B cell (primary cell): ENCODE results near the gene UHRF1. TPM values are rescaled to one million over a fixed set of nuclear protein-coding genes. Genes with fewer than 3 reads are reported as not detected.

Experiments used
- ATAC-seq: fragments of 200-7000 bp; cut with Tn5 transposase; one replicate; pipeline ENCODE4 v1.10.0; 2021; ENCODE audit warnings: low read depth, mild to moderate bottlenecking, moderate number of reproducible peaks, moderate library complexity
- CTCF ChIA-PET: fragments of 350-600 bp; sonication (Branson Sonifier 250); formaldehyde crosslinking; loops from one replicate; lab custom pipeline; 2021; ENCODE audit warnings: antibody characterized with exemption, inconsistent platforms; lab: Charles Lee
- POLR2A ChIA-PET: fragments of 350-600 bp; sonication (Branson Sonifier 250); formaldehyde crosslinking; loops from one replicate; lab custom pipeline; 2021; ENCODE audit warnings: antibody characterized with exemption; lab: Charles Lee
- DNase-seq: peaks from one replicate; pipeline ENCODE4 v3.0.0; 2013
- H2AFZ ChIP-seq: 2 replicates; pipeline ENCODE4 v1.6.1; 2012; ENCODE audit warnings: mild to moderate bottlenecking, low read depth, low read length; ENCODE audit not compliant: insufficient read depth, poor library complexity, severe bottlenecking
- H3K27ac ChIP-seq, 2 donors: 1 replicate in 1 of 2; 2 replicates in 1 of 2; pipeline ENCODE4 v1.5.1; 2012 to 2013; ENCODE audit warnings: low read length in 2 of 2, mild to moderate bottlenecking in 2 of 2, moderate library complexity in 1 of 2
- H3K27me3 ChIP-seq, 4 experiments: fragments of 200-600 bp in 1 of 4; sonication (generic) in 1 of 4; replicated peaks in 1 of 4; 1 replicate in 2 of 4; 2 replicates in 2 of 4; pipeline versions ENCODE4 v1.6.1 to v1.7.0; 2013 to 2016; ENCODE audit warnings: low read length in 3 of 4, mild to moderate bottlenecking in 2 of 4, mixed read lengths in 1 of 4, moderate library complexity in 1 of 4; ENCODE audit not compliant: insufficient read depth in 4 of 4, control insufficient read depth in 3 of 4; ENCODE audit errors: control extremely low read depth in 1 of 4
- H3K36me3 ChIP-seq, 2 experiments: replicated peaks in 1 of 2; 1 replicate in 1 of 2; 2 replicates in 1 of 2; pipeline versions ENCODE4 v1.6.1 to v1.7.1; 2013; ENCODE audit warnings: low read length in 1 of 2; ENCODE audit not compliant: insufficient read depth in 2 of 2, control insufficient read depth in 1 of 2; ENCODE audit errors: control extremely low read depth in 1 of 2, extremely low read depth in 1 of 2
- H3K4me1 ChIP-seq, 2 donors: fragments of 200-600 bp in 1 of 2; sonication (generic) in 1 of 2; 1 replicate in 1 of 2; 2 replicates in 1 of 2; pipeline versions ENCODE4 v1.5.1 to v1.6.1; 2013 to 2017; ENCODE audit warnings: low read length in 2 of 2; ENCODE audit not compliant: control insufficient read depth in 2 of 2, insufficient read depth in 2 of 2
- H3K4me2 ChIP-seq: replicated peaks from 2 replicates; pipeline ENCODE3; 2012; ENCODE audit warnings: mild to moderate bottlenecking, low read depth, low read length; ENCODE audit not compliant: poor library complexity, severe bottlenecking
- H3K4me3 ChIP-seq, 5 experiments: fragments of 200-600 bp in 1 of 5; sonication (generic) in 1 of 5; 1 replicate in 3 of 5; 2 replicates in 2 of 5; pipeline versions ENCODE4 v1.5.1 to v1.7.0; 2011 to 2016; ENCODE audit warnings: low read length in 4 of 5, mild to moderate bottlenecking in 4 of 5, low read depth in 2 of 5, control low read depth in 1 of 5, moderate library complexity in 1 of 5; ENCODE audit not compliant: insufficient read depth in 1 of 5; ENCODE audit errors: control extremely low read depth in 1 of 5, extremely low read depth in 1 of 5
- H3K79me2 ChIP-seq: fragments of 200-600 bp; sonication (generic); one replicate; pipeline ENCODE4 v1.6.0; 2016; ENCODE audit warnings: low read length; ENCODE audit not compliant: control insufficient read depth, insufficient read depth
- H3K9ac ChIP-seq: fragments of 200-600 bp; sonication (generic); 2 replicates; pipeline ENCODE4 v1.6.1; 2017; ENCODE audit warnings: mild to moderate bottlenecking, low read length, moderate library complexity
- H3K9me3 ChIP-seq, 3 donors: one replicate each; pipeline versions ENCODE4 v1.6.1 to v1.7.1; 2013; ENCODE audit warnings: low read length in 2 of 3; ENCODE audit not compliant: control insufficient read depth in 2 of 3, insufficient read depth in 1 of 3; ENCODE audit errors: control extremely low read depth in 1 of 3
- H4K20me1 ChIP-seq: 2 replicates; pipeline ENCODE4 v1.6.0; 2012; ENCODE audit warnings: mild to moderate bottlenecking, low read length; ENCODE audit not compliant: insufficient read depth, control insufficient read depth, poor library complexity, severe bottlenecking
- H3K27ac Mint-ChIP-seq: one replicate; pipeline ENCODE4 v1.8.0; 2021; ENCODE audit warnings: mixed read lengths
- H3K27me3 Mint-ChIP-seq: one replicate; pipeline ENCODE4 v1.8.0; 2021; ENCODE audit warnings: mixed read lengths
- H3K4me1 Mint-ChIP-seq: one replicate; pipeline ENCODE4 v1.8.0; 2021; ENCODE audit warnings: mixed read lengths
- H3K4me3 Mint-ChIP-seq: one replicate; pipeline ENCODE4 v1.8.0; 2021; ENCODE audit warnings: mixed read lengths
- H3K9me3 Mint-ChIP-seq: one replicate; pipeline ENCODE4 v1.8.0; 2022; ENCODE audit warnings: mixed read lengths; ENCODE audit not compliant: insufficient read depth
- CTCF ChIP-seq: fragments of 200-600 bp; IDR thresholded peaks from one replicate; pipeline ENCODE4 v1.8.0; 2022; ENCODE audit warnings: antibody characterized with exemption, mild to moderate bottlenecking
- EZH2 ChIP-seq: IDR thresholded peaks from 2 replicates; pipeline ENCODE4 v1.6.1; 2012; ENCODE audit warnings: borderline replicate concordance, low read depth, mild to moderate bottlenecking, moderate library complexity, low read length; ENCODE audit not compliant: insufficient read depth, poor library complexity, severe bottlenecking
- WGBS: methylation state at CpG from one replicate; pipeline ENCODE4 v1.1.5; 2013; ENCODE audit warnings: missing lambda C conversion rate; ENCODE audit not compliant: insufficient coverage; 5-methylcytosine and 5-hydroxymethylcytosine counted together
- intact Hi-C: fragments of 100-400 bp; cut with micrococcal nuclease; formaldehyde crosslinking; loops from one replicate; pipeline ENCODE4 v1.10.0; 2022
- polyA plus RNA-seq: library from polyadenylated mRNA; depleted of rRNA; stranded (reverse); fragments of >200 nt; gene quantifications from 2 replicates; pipeline ENCODE4 v1.2.3, GENCODE V29; 2012
- total RNA-seq, 2 donors: library from RNA; stranded (reverse); fragments of 120-200 nt in 1 of 2; gene quantifications; 1 replicate in 1 of 2; 2 replicates in 1 of 2; pipeline versions ENCODE4 v1.2.3 to v1.2.4, GENCODE V29; 2013 to 2022

Gene UHRF1
- total and polyA plus RNA-seq, 2 donors (not counting 1 experiment from before 2014, with no cell fraction given): 0.32 to 0.55 TPM

- peak overlapping the region; percentile 58 for H3K4me2 ChIP-seq
- H3K27ac Mint-ChIP-seq: no peak overlapping the region
- DNase-seq (no peak), ATAC-seq (no peak)
- H3K4me3 ChIP-seq: no peak overlapping the region
- ChIA-PET CTCF (interaction anchor here (1.2 to 13.6 kb wide), 2 partner anchors 34 to 152 kb away, joined by 3 to 180 read pairs; no protein-coding TSS in a partner anchor), POLR2A (no interaction called here)
- WGBS: 57% methylated on average over 28 of the region's 30 CpGs
- peaks cover 13 to 18% of the 10 kb centered on the region in 2 donors for H3K4me1 ChIP-seq
- H3K27ac ChIP-seq: no peak overlapping the region
- intact Hi-C loops: no loop called here
- H3K4me3 Mint-ChIP-seq: no peak overlapping the region
- no peaks in the 10 kb centered on the region for H3K9me3 Mint-ChIP-seq
- no peak for TF ChIP-seq EZH2
- TF ChIP-seq CTCF: no peak
- H3K27me3 Mint-ChIP-seq: peaks cover 3% of the 10 kb centered on the region
- no peaks in the 10 kb centered on the region for H3K36me3 ChIP-seq
- no peaks in the 10 kb centered on the region for H3K9me3 ChIP-seq
- no peak overlapping the region for H3K9ac ChIP-seq
- H3K27me3 ChIP-seq: peaks cover 0 to 14% (median 1%) of the 10 kb centered on the region in 4 experiments
- H2AFZ ChIP-seq: peak overlapping the region; percentile 22
- peaks cover 10% of the 10 kb centered on the region for H3K4me1 Mint-ChIP-seq
- H3K79me2 ChIP-seq: peaks cover 16% of the 10 kb centered on the region
- peaks cover 7% of the 10 kb centered on the region for H4K20me1 ChIP-seq
Observed at GRCh38 chr19:4877753-4878490, 31.4 kb upstream of the UHRF1 start.

DNA sequence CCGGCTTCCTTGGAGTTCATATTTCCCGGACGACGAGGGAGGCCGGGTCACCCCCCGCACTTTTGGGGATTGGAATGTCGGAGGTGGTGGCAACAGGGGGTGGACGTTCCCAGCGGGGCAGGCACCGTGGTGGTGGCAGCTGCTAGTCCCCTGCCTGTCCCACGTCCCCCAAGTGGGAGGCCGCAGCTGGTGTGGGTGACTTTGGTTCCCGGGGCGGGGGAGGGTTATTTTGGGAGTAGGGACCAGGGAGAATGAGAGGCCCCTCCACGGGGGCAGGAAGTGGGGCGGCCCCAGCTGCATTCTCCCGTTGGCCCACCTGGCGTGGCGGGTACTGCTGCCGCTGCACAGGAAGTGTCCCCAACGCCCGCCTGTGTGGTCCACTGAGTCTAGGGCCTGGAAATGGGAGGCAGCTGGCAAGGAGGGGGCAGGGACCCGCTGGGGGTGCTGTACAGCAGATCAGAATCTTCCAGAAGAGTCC, 30.8 kb upstream of the UHRF1 start:
- no peak for ATAC-seq
- H3K27me3 ChIP-seq: peaks cover 0 to 14% (median 1%) of the 10 kb centered on the region in 4 experiments
- CTCF ChIA-PET: interaction anchor here (1.2 to 13.6 kb wide), 2 partner anchors 34 to 152 kb away, joined by 3 to 180 read pairs; no protein-coding TSS in a partner anchor
- Mint-ChIP-seq H3K27me3 (peaks cover 3% of the 10 kb centered on the region), H3K9me3 (no peaks in the 10 kb centered on the region), H3K27ac (no peak overlapping the region), H3K4me1 (peaks cover 11% of the 10 kb centered on the region), H3K4me3 (no peak overlapping the region)
- DNase-seq: no peak
- no peak overlapping the region for H3K27ac ChIP-seq
- H3K4me1 ChIP-seq: peaks cover 13 to 18% of the 10 kb centered on the region in 2 donors
- peaks cover 7% of the 10 kb centered on the region for H4K20me1 ChIP-seq
- under 1% methylated on average over 23 of the region's 23 CpGs for WGBS
- no peaks in the 10 kb centered on the region for H3K9me3 ChIP-seq
- TF ChIP-seq EZH2: no peak
- no peak for TF ChIP-seq CTCF
- intact Hi-C loops: no loop called here
- H3K36me3 ChIP-seq: no peaks in the 10 kb centered on the region
- no peak overlapping the region for H3K4me3 ChIP-seq
- peaks cover 16% of the 10 kb centered on the region for H3K79me2 ChIP-seq
- POLR2A ChIA-PET: no interaction called here
- peak overlapping the region; percentile 22 for H2AFZ ChIP-seq
- peak overlapping the region; percentile 58 for H3K4me2 ChIP-seq
- no peak overlapping the region for H3K9ac ChIP-seq
